WI38 (cell line): ENCODE measurements around the gene CLASP2.

Experiments
- H3K4me3 ChIP-seq: 2 replicates; pipeline ENCODE4 v1.5.1; 2011; ENCODE audit warnings: low read depth, mild to moderate bottlenecking, control low read depth, low read length
- CTCF ChIP-seq: IDR thresholded peaks from 2 replicates; pipeline ENCODE4 v1.5.1; 2012; ENCODE audit warnings: low read depth, mild to moderate bottlenecking, control low read depth, low read length

Gene CLASP2

GRCh38 chr3:33581666-33582065, 136.4 kb downstream of the CLASP2 start:
- no peak overlapping the region for H3K4me3 ChIP-seq
- TF ChIP-seq CTCF, result no peak

GRCh38 chr3:33579840-33580239, 138.2 kb downstream of the CLASP2 start:
- H3K4me3 ChIP-seq, result no peak overlapping the region
- TF ChIP-seq CTCF, result no peak

DNA sequence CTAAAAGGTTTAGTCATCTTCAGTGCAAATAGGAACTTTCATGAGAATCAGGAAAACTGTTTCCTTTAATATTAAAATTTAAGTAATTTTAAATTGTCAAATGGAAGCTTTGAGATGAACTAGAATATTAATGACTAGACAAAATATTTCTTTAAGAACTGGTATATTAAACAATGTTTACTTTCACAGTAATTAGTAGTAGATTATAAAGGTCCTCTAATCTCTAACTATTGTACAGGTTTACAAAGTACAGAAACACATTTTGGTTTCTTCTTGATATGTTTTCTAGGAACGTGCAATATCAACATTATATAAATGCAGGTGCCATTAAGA, 138.9 kb downstream of the CLASP2 start:
- no peak for TF ChIP-seq CTCF
- no peak overlapping the region for H3K4me3 ChIP-seq

DNA sequence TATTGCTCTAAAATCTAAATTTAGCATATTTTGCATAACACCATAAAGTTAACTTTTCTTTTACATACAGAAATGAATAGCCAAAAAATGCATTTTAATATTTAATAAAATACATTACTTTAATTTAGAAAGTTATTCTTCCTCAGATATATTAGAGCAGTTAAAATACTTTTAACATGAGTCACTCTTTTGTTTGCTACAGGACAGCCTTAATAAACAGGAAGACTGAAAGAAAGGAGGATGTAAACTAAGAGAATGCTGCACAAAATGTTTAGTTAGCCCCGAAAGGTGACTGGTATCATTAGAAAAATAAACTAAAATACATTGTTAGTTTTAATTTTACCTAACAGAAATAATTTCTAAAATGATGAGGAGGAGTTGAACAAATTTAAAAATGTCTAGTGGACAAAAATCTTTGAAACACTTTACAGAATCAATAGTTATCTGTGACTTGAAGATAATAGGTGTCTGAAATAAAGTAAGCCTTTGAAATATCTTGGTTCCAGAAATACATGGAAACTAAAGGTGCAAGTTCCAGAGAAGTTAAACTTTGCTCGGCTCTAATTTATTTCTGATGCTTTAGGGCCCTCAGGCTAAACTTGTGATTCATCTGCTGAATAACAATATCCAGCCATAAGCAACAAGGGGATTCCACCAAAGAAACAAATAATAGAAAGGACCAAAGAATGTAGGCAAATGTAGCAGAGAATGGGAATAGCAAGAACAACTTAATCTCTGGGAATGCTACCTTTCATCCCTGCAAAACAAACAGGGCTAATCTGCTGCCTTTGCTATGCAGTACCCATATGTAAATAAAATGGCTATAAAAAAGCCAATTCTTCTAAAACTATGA, 139.5 kb downstream of the CLASP2 start:
- TF ChIP-seq CTCF, result no peak
- no peak overlapping the region for H3K4me3 ChIP-seq

DNA sequence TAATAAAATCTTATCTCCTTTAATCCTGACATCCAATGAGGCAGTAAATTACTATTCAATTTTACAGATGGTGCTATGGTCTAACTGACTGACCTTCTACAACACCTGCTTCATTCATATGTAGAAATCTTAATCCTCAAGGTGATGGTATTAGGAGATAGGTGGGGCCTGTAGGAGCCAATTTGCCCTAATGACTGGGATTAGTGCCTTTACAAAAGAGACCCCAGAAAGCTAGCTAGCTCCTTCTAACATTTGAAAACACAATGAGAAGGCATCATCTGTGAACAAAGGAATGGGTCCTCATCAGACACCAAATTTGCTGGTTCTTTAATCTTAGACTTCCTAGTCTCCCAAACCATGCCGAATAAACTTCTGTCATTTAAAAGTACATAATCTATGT, 140.5 kb downstream of the CLASP2 start:
- H3K4me3 ChIP-seq, result no peak overlapping the region
- TF ChIP-seq CTCF, result no peak

DNA sequence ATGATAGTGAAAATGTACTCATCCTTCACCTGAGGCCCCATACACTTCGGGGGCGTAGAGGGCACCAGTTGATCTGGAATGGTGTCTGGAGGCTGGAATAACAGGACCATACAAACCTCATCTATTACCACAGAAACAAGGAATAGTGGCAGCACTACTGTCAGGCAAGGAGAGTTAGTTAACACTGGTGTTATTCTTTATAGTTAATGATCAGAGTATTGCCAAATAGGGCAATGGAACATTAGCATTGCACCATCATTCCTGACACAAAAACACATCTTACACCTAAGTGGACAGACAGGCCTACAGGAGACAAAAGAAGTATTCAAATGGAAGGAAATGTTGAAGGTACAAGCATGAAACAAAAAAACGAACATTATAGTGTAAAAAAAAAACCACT, 140.9 kb downstream of the CLASP2 start:
- no peak for TF ChIP-seq CTCF
- no peak overlapping the region for H3K4me3 ChIP-seq

GRCh38 chr3:33575311-33575710, 142.7 kb downstream of the CLASP2 start:
- no peak for TF ChIP-seq CTCF
- no peak overlapping the region for H3K4me3 ChIP-seq
